GM19351 (cell line): ENCODE data around the gene FFAR1.
"Not testable (repeated sequence)": the region's sequence is repeated elsewhere in the genome, so short reads cannot be mapped to it uniquely, and the experiment has no call there.

Experiments used
- ATAC-seq: cut with Tn5 transposase; IDR thresholded peaks from one replicate; pipeline ENCODE4 v1.9.1; 2021; ENCODE audit warnings: mild to moderate bottlenecking, moderate library complexity; ENCODE audit not compliant: unreplicated experiment

FFAR1 gene

GRCh38 chr19:35359395-35359794 is 11.7 kb downstream of the FFAR1 start:
- ATAC-seq: not testable (repeated sequence)

GRCh38 chr19:35360081-35360480 is 12.4 kb downstream of the FFAR1 start:
- not testable (repeated sequence) for ATAC-seq

- ATAC-seq: no peak
These were observed 13.2 kb downstream of the FFAR1 start for GRCh38 chr19:35360880-35361420.

GRCh38 chr19:35362261-35363000 is 14.7 kb downstream of the FFAR1 start:
- no peak for ATAC-seq

- ATAC-seq: no peak
These were observed 15.4 kb downstream of the FFAR1 start for GRCh38 chr19:35363001-35363590.

GRCh38 chr19:35363711-35364425 is 16.2 kb downstream of the FFAR1 start:
- ATAC-seq: no peak

GRCh38 chr19:35365303-35365702 is 17.6 kb downstream of the FFAR1 start:
- no peak for ATAC-seq

- no peak for ATAC-seq
These were observed 20.7 kb downstream of the FFAR1 start for GRCh38 chr19:35368378-35368777.

- ATAC-seq: no peak
These were observed 21.8 kb downstream of the FFAR1 start for GRCh38 chr19:35369522-35369921.

- no peak for ATAC-seq
These were observed 23.0 kb downstream of the FFAR1 start, which contains the start of gene GPR42 for GRCh38 chr19:35370722-35371121. Gene GPR42, plus strand, starts transcription at chr19:35371068. Its CDS starts 292 bp downstream, at chr19:35371360.

- no peak for ATAC-seq
These were observed 25.8 kb downstream of the FFAR1 start for GRCh38 chr19:35373492-35373891.

GRCh38 chr19:35374031-35374430 is 26.3 kb downstream of the FFAR1 start:
- ATAC-seq: not testable (repeated sequence)

- ATAC-seq: no peak
These were observed 28.0 kb downstream of the FFAR1 start for GRCh38 chr19:35375505-35376307.

- ATAC-seq: no peak
These were observed 30.0 kb downstream of the FFAR1 start for GRCh38 chr19:35377656-35378055.

- no peak for ATAC-seq
These were observed 30.7 kb downstream of the FFAR1 start for GRCh38 chr19:35378356-35378755.

GRCh38 chr19:35379545-35379944 is 31.8 kb downstream of the FFAR1 start:
- not testable (repeated sequence) for ATAC-seq

- no peak for ATAC-seq
These were observed 32.3 kb downstream of the FFAR1 start for GRCh38 chr19:35379992-35380391.

GRCh38 chr19:35380450-35381124 is 32.9 kb downstream of the FFAR1 start:
- ATAC-seq: no peak

- no peak for ATAC-seq
These were observed 33.6 kb downstream of the FFAR1 start for GRCh38 chr19:35381318-35381717.

- no peak for ATAC-seq
These were observed 34.2 kb downstream of the FFAR1 start for GRCh38 chr19:35381926-35382325.
